ENCODE data around the gene STOML1. TPM values are rescaled to one million over a fixed set of nuclear protein-coding genes. Genes with fewer than 3 reads are reported as not detected.
"Not testable (repeated sequence)": the region's sequence is repeated elsewhere in the genome, so short reads cannot be mapped to it uniquely, and the experiment has no call there.

The STOML1 gene
- total and polyA plus RNA-seq, 2 experiments from 2014 or later = 2.3 to 2.4 TPM

GRCh38 chr15:73960472-73961070 lies 31.5 kb downstream of the STOML1 start:
- not testable (repeated sequence) for H3K9me3 Mint-ChIP-seq; ATAC-seq; H3K36me3 ChIP-seq (ENCODE audit: insufficient read depth); H3K4me3 Mint-ChIP-seq; H3K4me3 ChIP-seq; H3K27me3 ChIP-seq (ENCODE audit: insufficient read depth); H3K27ac ChIP-seq (ENCODE audit: low read depth); DNase-seq (ENCODE audit: low spot score); H3K4me1 Mint-ChIP-seq; H3K27me3 Mint-ChIP-seq (ENCODE audit: insufficient read depth, low read depth, poor library complexity); H3K79me2 ChIP-seq (replicated peaks; ENCODE audit: insufficient read depth); H3K9me2 ChIP-seq (ENCODE audit: insufficient read depth); H3K36me3 Mint-ChIP-seq (ENCODE audit: low read depth); H3K4me2 ChIP-seq; H4K20me1 ChIP-seq (replicated peaks; ENCODE audit: insufficient read depth); H3K4me1 ChIP-seq (ENCODE audit: insufficient read depth); H3F3A ChIP-seq (replicated peaks; ENCODE audit: low read depth); H3K27ac Mint-ChIP-seq; H2AFZ ChIP-seq

DNA sequence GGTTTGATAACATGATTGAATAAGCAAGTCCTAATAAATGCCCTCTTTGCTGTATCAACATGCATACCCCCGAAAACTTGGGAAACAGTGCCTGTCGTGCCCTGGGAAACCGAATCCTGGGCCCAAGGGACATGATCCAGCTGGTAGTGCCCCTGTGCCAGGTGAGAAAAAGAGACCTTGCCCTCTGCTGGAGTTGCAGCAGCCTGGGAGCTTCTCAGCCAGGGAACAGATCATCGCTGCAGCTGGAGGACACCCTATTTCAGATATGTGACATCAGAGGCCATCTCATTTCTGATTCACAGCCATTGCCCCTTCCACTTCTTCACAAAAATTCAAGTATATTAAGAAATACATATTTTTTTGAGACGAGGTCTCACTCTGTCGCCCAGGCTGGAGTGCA lies 32.3 kb downstream of the STOML1 start:
- no peaks in the 10 kb centered on the region for H3K36me3 Mint-ChIP-seq (ENCODE audit: low read depth)
- Histone ChIP-seq H3K36me3 (ENCODE audit: insufficient read depth) (no peaks in the 10 kb centered on the region), H3K4me3 (no peak overlapping the region), H4K20me1 (replicated peaks; ENCODE audit: insufficient read depth) (no peaks in the 10 kb centered on the region), H2AFZ (no peak overlapping the region), H3K79me2 (replicated peaks; ENCODE audit: insufficient read depth) (no peaks in the 10 kb centered on the region), H3F3A (replicated peaks; ENCODE audit: low read depth) (no peaks in the 10 kb centered on the region), H3K27me3 (ENCODE audit: insufficient read depth) (no peaks in the 10 kb centered on the region), H3K4me1 (ENCODE audit: insufficient read depth) (no peaks in the 10 kb centered on the region), H3K4me2 (no peak overlapping the region), H3K9me2 (ENCODE audit: insufficient read depth) (no peaks in the 10 kb centered on the region), H3K27ac (ENCODE audit: low read depth) (no peak overlapping the region)
- no peak for TF ChIP-seq CREB1 (CRISPR knock-in tag; IDR thresholded peaks at IDR 0.05; ENCODE audit: low read depth)
- TF ChIP-seq, protein P1, sequence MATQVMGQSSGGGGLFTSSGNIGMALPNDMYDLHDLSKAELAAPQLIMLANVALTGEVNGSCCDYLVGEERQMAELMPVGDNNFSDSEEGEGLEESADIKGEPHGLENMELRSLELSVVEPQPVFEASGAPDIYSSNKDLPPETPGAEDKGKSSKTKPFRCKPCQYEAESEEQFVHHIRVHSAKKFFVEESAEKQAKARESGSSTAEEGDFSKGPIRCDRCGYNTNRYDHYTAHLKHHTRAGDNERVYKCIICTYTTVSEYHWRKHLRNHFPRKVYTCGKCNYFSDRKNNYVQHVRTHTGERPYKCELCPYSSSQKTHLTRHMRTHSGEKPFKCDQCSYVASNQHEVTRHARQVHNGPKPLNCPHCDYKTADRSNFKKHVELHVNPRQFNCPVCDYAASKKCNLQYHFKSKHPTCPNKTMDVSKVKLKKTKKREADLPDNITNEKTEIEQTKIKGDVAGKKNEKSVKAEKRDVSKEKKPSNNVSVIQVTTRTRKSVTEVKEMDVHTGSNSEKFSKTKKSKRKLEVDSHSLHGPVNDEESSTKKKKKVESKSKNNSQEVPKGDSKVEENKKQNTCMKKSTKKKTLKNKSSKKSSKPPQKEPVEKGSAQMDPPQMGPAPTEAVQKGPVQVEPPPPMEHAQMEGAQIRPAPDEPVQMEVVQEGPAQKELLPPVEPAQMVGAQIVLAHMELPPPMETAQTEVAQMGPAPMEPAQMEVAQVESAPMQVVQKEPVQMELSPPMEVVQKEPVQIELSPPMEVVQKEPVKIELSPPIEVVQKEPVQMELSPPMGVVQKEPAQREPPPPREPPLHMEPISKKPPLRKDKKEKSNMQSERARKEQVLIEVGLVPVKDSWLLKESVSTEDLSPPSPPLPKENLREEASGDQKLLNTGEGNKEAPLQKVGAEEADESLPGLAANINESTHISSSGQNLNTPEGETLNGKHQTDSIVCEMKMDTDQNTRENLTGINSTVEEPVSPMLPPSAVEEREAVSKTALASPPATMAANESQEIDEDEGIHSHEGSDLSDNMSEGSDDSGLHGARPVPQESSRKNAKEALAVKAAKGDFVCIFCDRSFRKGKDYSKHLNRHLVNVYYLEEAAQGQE (IDR thresholded peaks at IDR 0.05; ENCODE audit: unreplicated experiment) = no peak
- no peak for TF ChIP-seq ZNF331 (CRISPR knock-in tag; IDR thresholded peaks at IDR 0.05; ENCODE audit: low read depth)
- no peak for TF ChIP-seq POLR2AphosphoS5 (IDR thresholded peaks at IDR 0.05; ENCODE audit: low read depth)
- no peak for TF ChIP-seq EZH2 (IDR thresholded peaks at IDR 0.05; ENCODE audit: low read depth, unreplicated experiment)
- TF ChIP-seq ZNF114 (CRISPR knock-in tag; IDR thresholded peaks at IDR 0.05) = no peak
- no peak for TF ChIP-seq STAT1 (IDR thresholded peaks at IDR 0.05; ENCODE audit: unreplicated experiment)
- TF ChIP-seq, protein P2, sequence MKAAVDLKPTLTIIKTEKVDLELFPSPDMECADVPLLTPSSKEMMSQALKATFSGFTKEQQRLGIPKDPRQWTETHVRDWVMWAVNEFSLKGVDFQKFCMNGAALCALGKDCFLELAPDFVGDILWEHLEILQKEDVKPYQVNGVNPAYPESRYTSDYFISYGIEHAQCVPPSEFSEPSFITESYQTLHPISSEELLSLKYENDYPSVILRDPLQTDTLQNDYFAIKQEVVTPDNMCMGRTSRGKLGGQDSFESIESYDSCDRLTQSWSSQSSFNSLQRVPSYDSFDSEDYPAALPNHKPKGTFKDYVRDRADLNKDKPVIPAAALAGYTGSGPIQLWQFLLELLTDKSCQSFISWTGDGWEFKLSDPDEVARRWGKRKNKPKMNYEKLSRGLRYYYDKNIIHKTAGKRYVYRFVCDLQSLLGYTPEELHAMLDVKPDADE (IDR thresholded peaks at IDR 0.05) = no peak
- DNase-seq (ENCODE audit: low spot score) (no peak), ATAC-seq (no peak)
- no peak overlapping the region for H3K27ac Mint-ChIP-seq
- H3K4me1 Mint-ChIP-seq = peaks cover 2% of the 10 kb centered on the region; the same call in 2 of the 3 replicates
- no peaks in the 10 kb centered on the region for H3K9me3 Mint-ChIP-seq
- no peak overlapping the region for H3K4me3 Mint-ChIP-seq
- H3K27me3 Mint-ChIP-seq (ENCODE audit: insufficient read depth, low read depth, poor library complexity) = peaks cover 5% of the 10 kb centered on the region
